SU-DHL-6 (cell line): ENCODE measurements around the gene UMAD1.

ENCODE experiments used
- H2AFZ ChIP-seq: fragments of 200-600 bp; sonication (generic); 2 replicates; pipeline ENCODE4 v1.6.1; 2014; ENCODE audit warnings: low read depth, mild to moderate bottlenecking, moderate library complexity, mixed read lengths, antibody characterized with exemption, low read length; ENCODE audit not compliant: severe bottlenecking
- H3F3A ChIP-seq: fragments of 200-600 bp; shearing (Covaris generic); 2 replicates; pipeline ENCODE4 v1.6.0; 2016; ENCODE audit warnings: antibody characterized with exemption, mild to moderate bottlenecking; ENCODE audit not compliant: insufficient read depth
- H3K27ac ChIP-seq: fragments of 200-600 bp; sonication (generic); 2 replicates; pipeline ENCODE4 v1.5.1; 2016; ENCODE audit warnings: low read depth, mild to moderate bottlenecking, low read length, moderate library complexity, mixed read lengths
- H3K27me3 ChIP-seq: fragments of 200-600 bp; sonication (generic), shearing (Covaris generic); 2 replicates; pipeline ENCODE4 v1.6.0; 2014; ENCODE audit warnings: mild to moderate bottlenecking, low read length
- H3K36me3 ChIP-seq: fragments of 200-600 bp; sonication (generic); 2 replicates; pipeline ENCODE4 v1.6.1; 2014; ENCODE audit warnings: mild to moderate bottlenecking, low read length, mixed read lengths
- H3K4me2 ChIP-seq: fragments of 300-600, 200-600 bp; shearing (Covaris generic), sonication (generic); 2 replicates; pipeline ENCODE4 v1.6.0; 2014; ENCODE audit warnings: low read length, low read depth, mild to moderate bottlenecking; ENCODE audit not compliant: poor library complexity, severe bottlenecking
- H3K4me3 ChIP-seq: fragments of 200-600 bp; sonication (generic); 2 replicates; pipeline ENCODE4 v1.5.1; 2014; ENCODE audit warnings: antibody characterized with exemption, low read length, mild to moderate bottlenecking, mixed read lengths; ENCODE audit not compliant: insufficient read depth, poor library complexity, severe bottlenecking
- H3K79me2 ChIP-seq: fragments of 200-600 bp; sonication (generic); 2 replicates; pipeline ENCODE4 v1.6.1; 2014; ENCODE audit warnings: mild to moderate bottlenecking, low read length, moderate library complexity; ENCODE audit not compliant: insufficient read depth
- H3K9ac ChIP-seq: fragments of 200-600 bp; sonication (generic); 2 replicates; pipeline ENCODE4 v1.7.0; 2014; ENCODE audit warnings: mild to moderate bottlenecking, low read length
- H3K9me2 ChIP-seq: fragments of 200-600 bp; sonication (generic); replicated peaks from 2 replicates; pipeline ENCODE4 v1.6.1; 2014; ENCODE audit warnings: low read length; ENCODE audit not compliant: insufficient read depth
- H3K9me3 ChIP-seq: fragments of 200-600 bp; sonication (generic); 2 replicates; pipeline ENCODE4 v1.6.1; 2014; ENCODE audit warnings: low read length, mixed read lengths; ENCODE audit not compliant: insufficient read depth
- H4K20me1 ChIP-seq: fragments of 200-600 bp; sonication (generic); 2 replicates; pipeline ENCODE4 v1.6.1; 2014; ENCODE audit warnings: low read depth, mild to moderate bottlenecking, antibody characterized with exemption, low read length, moderate library complexity, mixed read lengths
- EZH2phosphoT487 ChIP-seq: fragments of 200-600 bp; sonication (generic), shearing (Covaris generic); conservative IDR thresholded peaks from 2 replicates; pipeline ENCODE4 v1.6.1; 2018; ENCODE audit warnings: mild to moderate bottlenecking, antibody characterized with exemption, low read length, moderate library complexity, mixed read lengths
- TF ChIP-seq, protein P1 (sequence below): fragments of 200-600 bp; sonication (generic); IDR thresholded peaks from one replicate; pipeline ENCODE4 v1.5.1; 2017; ENCODE audit warnings: antibody characterized with exemption, mild to moderate bottlenecking, low read length, moderate library complexity; ENCODE audit not compliant: insufficient read depth, poor library complexity, severe bottlenecking

The UMAD1 gene

GRCh38 chr7:7789551-7789988 lies 149.0 kb downstream of the UMAD1 start:
- no peak for TF ChIP-seq EZH2phosphoT487
- TF ChIP-seq, protein P1, sequence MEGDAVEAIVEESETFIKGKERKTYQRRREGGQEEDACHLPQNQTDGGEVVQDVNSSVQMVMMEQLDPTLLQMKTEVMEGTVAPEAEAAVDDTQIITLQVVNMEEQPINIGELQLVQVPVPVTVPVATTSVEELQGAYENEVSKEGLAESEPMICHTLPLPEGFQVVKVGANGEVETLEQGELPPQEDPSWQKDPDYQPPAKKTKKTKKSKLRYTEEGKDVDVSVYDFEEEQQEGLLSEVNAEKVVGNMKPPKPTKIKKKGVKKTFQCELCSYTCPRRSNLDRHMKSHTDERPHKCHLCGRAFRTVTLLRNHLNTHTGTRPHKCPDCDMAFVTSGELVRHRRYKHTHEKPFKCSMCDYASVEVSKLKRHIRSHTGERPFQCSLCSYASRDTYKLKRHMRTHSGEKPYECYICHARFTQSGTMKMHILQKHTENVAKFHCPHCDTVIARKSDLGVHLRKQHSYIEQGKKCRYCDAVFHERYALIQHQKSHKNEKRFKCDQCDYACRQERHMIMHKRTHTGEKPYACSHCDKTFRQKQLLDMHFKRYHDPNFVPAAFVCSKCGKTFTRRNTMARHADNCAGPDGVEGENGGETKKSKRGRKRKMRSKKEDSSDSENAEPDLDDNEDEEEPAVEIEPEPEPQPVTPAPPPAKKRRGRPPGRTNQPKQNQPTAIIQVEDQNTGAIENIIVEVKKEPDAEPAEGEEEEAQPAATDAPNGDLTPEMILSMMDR = no peak
- Histone ChIP-seq H3F3A (no peaks in the 10 kb centered on the region), H3K36me3 (no peaks in the 10 kb centered on the region), H3K9me3 (no peaks in the 10 kb centered on the region), H3K27ac (no peak overlapping the region), H3K27me3 (no peaks in the 10 kb centered on the region), H3K9ac (no peak overlapping the region), H3K79me2 (no peaks in the 10 kb centered on the region), H3K9me2 (no peaks in the 10 kb centered on the region), H3K4me2 (no peak overlapping the region), H3K4me3 (no peak overlapping the region), H4K20me1 (no peaks in the 10 kb centered on the region), H2AFZ (no peak overlapping the region)

DNA sequence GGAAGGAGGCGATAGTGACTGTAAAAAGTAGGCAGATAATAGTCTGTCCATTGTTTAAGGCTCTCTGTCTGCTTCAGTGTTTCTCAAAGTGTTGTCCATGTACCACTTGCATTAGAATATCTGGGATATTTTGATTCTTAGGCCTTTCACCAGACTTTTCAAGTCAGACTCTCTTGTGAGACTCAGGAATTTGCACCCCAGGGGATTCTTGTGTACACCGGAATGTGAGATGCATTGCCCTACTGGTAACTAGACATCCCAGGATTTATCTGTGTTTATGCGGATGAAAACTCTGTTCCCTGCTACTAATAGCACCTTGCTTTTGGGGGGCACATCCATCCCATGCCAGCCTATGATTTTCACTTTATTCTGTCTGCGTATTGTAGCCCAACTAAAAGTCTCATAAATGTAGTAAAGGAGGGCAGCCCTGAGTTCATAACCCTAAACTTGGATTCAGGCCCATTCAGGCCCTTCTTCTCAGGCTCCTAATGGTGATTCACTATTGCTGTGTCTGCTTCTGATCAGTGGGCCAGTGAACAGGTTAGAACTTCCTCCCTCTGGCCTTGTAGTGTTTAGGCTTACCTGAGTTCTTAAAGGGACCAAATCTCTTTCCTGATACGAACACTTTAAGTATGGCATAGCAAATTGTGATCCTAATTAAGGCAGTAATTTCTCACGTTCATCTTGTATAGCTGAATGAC lies 149.6 kb downstream of the UMAD1 start:
- no peaks in the 10 kb centered on the region for H3K36me3 ChIP-seq
- no peak overlapping the region for H3K9ac ChIP-seq
- H4K20me1 ChIP-seq = no peaks in the 10 kb centered on the region
- H2AFZ ChIP-seq = no peak overlapping the region
- no peak overlapping the region for H3K4me2 ChIP-seq
- H3K27ac ChIP-seq = no peak overlapping the region
- no peaks in the 10 kb centered on the region for H3K9me2 ChIP-seq
- no peaks in the 10 kb centered on the region for H3K27me3 ChIP-seq
- H3K4me3 ChIP-seq = no peak overlapping the region
- H3F3A ChIP-seq = no peaks in the 10 kb centered on the region
- H3K9me3 ChIP-seq = no peaks in the 10 kb centered on the region
- TF ChIP-seq, protein P1 = no peak
- TF ChIP-seq EZH2phosphoT487 = no peak
- no peaks in the 10 kb centered on the region for H3K79me2 ChIP-seq

DNA sequence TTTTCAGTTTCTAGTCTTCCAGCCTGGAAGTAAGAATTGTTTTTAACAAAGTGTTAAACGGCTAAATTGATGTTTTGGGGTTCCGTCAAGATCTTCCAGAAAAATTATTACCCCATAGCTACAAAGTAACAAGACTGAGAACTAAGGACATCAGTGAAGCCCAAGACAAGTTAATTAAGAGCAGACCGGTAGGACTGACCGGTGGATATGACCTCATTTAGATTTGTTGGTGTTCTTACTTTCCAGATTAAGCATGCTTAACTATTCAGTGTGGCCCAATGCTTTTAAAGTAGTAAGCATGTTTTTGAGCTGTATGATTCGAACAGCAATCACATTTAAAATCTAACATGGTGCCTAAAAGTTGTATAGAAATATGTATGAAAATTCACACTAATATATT lies 151.0 kb downstream of the UMAD1 start:
- Histone ChIP-seq H3K79me2 (no peaks in the 10 kb centered on the region), H2AFZ (no peak overlapping the region), H3K27ac (no peak overlapping the region), H3K4me2 (no peak overlapping the region), H3K9me2 (no peaks in the 10 kb centered on the region), H3K9me3 (no peaks in the 10 kb centered on the region), H3K4me3 (no peak overlapping the region), H4K20me1 (no peaks in the 10 kb centered on the region), H3K9ac (no peak overlapping the region), H3K36me3 (no peaks in the 10 kb centered on the region), H3K27me3 (no peaks in the 10 kb centered on the region), H3F3A (no peaks in the 10 kb centered on the region)
- TF ChIP-seq, protein P1 = no peak
- TF ChIP-seq EZH2phosphoT487 = no peak
